Measurements from ENCODE around the gene C8G. TPM values are rescaled to one million over a fixed set of nuclear protein-coding genes. Genes with fewer than 3 reads are reported as not detected.

The C8G gene
- total and polyA plus RNA-seq, 2 of the 4 experiments (the other 2 are of a cell fraction) = 0.80 TPM; not detected in 1

DNA sequence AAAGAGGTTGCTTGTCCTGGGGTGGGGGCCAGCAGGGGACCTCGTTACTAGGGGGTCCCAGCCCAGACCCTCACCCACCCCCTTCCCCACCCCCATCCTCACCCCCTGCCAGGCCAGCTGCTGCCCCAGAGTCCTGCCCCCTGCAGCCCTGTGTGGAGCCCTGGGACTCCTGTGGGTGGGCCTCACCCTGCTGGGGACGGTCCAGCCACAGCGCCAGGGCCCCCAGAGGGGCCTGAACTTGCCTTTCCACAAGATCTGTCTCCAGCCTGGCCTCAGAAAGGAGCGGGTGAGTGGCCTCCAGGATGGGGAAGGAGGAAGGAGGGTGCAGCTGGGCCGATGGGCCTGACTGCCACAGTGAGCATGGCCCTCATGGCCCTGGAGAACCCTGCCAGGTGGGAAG lies 24.7 kb downstream of the C8G start:
- Histone ChIP-seq H3K9me1 (ENCODE audit: insufficient read depth, low read length) (no peaks in the 10 kb centered on the region), H3K27me3 (ENCODE audit: control insufficient read depth, insufficient read depth, low read length) (peaks cover 19% of the 10 kb centered on the region), H4K20me1 (ENCODE audit: insufficient read depth, low read length) (no peaks in the 10 kb centered on the region), H3K36me3 (ENCODE audit: control insufficient read depth, insufficient read depth, low read length) (no peaks in the 10 kb centered on the region), H3K27ac (ENCODE audit: insufficient read depth, low read length) (no peak overlapping the region), H4K8ac (ENCODE audit: low read depth in 2 of 2, low read length in 2 of 2) (no peak overlapping the region), H4K91ac (ENCODE audit: insufficient read depth, low read depth, low read length) (no peak overlapping the region), H3K4ac (ENCODE audit: low read depth, low read length) (no peak overlapping the region), H2BK5ac (ENCODE audit: low read depth, low read length, poor library complexity, severe bottlenecking) (no peak overlapping the region), H2BK120ac (ENCODE audit: low read depth, low read length) (no peak overlapping the region), H2AK5ac (ENCODE audit: low read depth, low read length) (no peak overlapping the region), H3K79me1 (ENCODE audit: low read depth in 1 of 2, low read length in 2 of 2) (no peaks in the 10 kb centered on the region), H2AFZ (replicated peaks; ENCODE audit: low read length, poor library complexity) (no peak overlapping the region), H3K4me1 (ENCODE audit: control insufficient read depth, insufficient read depth, low read length) (no peaks in the 10 kb centered on the region), H3K23ac (ENCODE audit: low read depth, low read length) (no peak overlapping the region), H3K56ac (ENCODE audit: extremely low read depth, insufficient read depth, low read length) (no peak overlapping the region), H3K9ac (ENCODE audit: low read depth, low read length) (no peak overlapping the region), H3K18ac (ENCODE audit: low read depth, low read length) (no peak overlapping the region), H4K5ac (ENCODE audit: low read depth, low read length) (no peak overlapping the region), H2BK15ac (ENCODE audit: low read depth, low read length) (no peak overlapping the region), H2BK20ac (ENCODE audit: low read depth, low read length) (no peak overlapping the region), H3K4me2 (ENCODE audit: low read depth, low read length) (no peak overlapping the region), H3K4me3 (ENCODE audit: insufficient read depth, low read depth, low read length) (no peak overlapping the region), H3K9me3 (ENCODE audit: control insufficient read depth, insufficient read depth, low read length) (no peaks in the 10 kb centered on the region), H3K14ac (replicated peaks; ENCODE audit: low read depth, low read length) (no peak overlapping the region), H2AK9ac (replicated peaks; ENCODE audit: low read depth, low read length, poor library complexity) (no peak overlapping the region)
- dilution Hi-C loops (cut with HindIII; ENCODE audit: low sequenced_read_pairs, unreplicated experiment) (no loop called here), intact Hi-C loops (cut with micrococcal nuclease) (no loop called here), in situ Hi-C loops (cut with MboI; ENCODE audit: low sequenced_read_pairs) (no loop called here)
- ChIA-PET CTCF (no interaction called here), POLR2A (ENCODE audit: unreplicated experiment) (no interaction called here)
- ATAC-seq (ENCODE audit: low read depth) = no peak
- DNase-seq = no peak
- no TSS peak for BruUV-seq (replicated peaks)
- 75% methylated on average over 2 of the region's 5 CpGs; no CpG with 5 or more reads in 1 of the 2 experiments for WGBS, 2 experiments (ENCODE audit: extremely low coverage in 2 of 2, insufficient read length in 1 of 2)
- TF ChIP-seq, protein P1, sequence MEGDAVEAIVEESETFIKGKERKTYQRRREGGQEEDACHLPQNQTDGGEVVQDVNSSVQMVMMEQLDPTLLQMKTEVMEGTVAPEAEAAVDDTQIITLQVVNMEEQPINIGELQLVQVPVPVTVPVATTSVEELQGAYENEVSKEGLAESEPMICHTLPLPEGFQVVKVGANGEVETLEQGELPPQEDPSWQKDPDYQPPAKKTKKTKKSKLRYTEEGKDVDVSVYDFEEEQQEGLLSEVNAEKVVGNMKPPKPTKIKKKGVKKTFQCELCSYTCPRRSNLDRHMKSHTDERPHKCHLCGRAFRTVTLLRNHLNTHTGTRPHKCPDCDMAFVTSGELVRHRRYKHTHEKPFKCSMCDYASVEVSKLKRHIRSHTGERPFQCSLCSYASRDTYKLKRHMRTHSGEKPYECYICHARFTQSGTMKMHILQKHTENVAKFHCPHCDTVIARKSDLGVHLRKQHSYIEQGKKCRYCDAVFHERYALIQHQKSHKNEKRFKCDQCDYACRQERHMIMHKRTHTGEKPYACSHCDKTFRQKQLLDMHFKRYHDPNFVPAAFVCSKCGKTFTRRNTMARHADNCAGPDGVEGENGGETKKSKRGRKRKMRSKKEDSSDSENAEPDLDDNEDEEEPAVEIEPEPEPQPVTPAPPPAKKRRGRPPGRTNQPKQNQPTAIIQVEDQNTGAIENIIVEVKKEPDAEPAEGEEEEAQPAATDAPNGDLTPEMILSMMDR (conservative IDR thresholded peaks at IDR 0.05; ENCODE audit: low read depth, low read length) = no peak
- no peak for TF ChIP-seq CEBPB (IDR thresholded peaks at IDR 0.05; ENCODE audit: low read depth, low read length)
- TF ChIP-seq POLR2A (IDR thresholded peaks at IDR 0.05; ENCODE audit: low read depth, low read length) = no peak
- TF ChIP-seq MXI1 (IDR thresholded peaks at IDR 0.05; ENCODE audit: borderline replicate concordance, low read depth, low read length) = no peak
- TF ChIP-seq, protein P2, sequence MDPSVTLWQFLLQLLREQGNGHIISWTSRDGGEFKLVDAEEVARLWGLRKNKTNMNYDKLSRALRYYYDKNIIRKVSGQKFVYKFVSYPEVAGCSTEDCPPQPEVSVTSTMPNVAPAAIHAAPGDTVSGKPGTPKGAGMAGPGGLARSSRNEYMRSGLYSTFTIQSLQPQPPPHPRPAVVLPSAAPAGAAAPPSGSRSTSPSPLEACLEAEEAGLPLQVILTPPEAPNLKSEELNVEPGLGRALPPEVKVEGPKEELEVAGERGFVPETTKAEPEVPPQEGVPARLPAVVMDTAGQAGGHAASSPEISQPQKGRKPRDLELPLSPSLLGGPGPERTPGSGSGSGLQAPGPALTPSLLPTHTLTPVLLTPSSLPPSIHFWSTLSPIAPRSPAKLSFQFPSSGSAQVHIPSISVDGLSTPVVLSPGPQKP (IDR thresholded peaks at IDR 0.05; ENCODE audit: borderline replicate concordance, low read depth, low read length) = no peak
- no peak for TF ChIP-seq MAFK (IDR thresholded peaks at IDR 0.05; ENCODE audit: low read depth, low read length)
- TF ChIP-seq CHD1 (IDR thresholded peaks at IDR 0.05; ENCODE audit: low read depth, low read length) = no peak
- TF ChIP-seq RCOR1 (IDR thresholded peaks at IDR 0.05; ENCODE audit: insufficient replicate concordance, low read length) = no peak
- TF ChIP-seq BHLHE40 (IDR thresholded peaks at IDR 0.05; ENCODE audit: low read depth, low read length) = no peak
- TF ChIP-seq MAZ (IDR thresholded peaks at IDR 0.05; ENCODE audit: borderline replicate concordance, low read depth, low read length) = no peak
- TF ChIP-seq SMC3 (IDR thresholded peaks at IDR 0.05; ENCODE audit: low read depth, low read length) = no peak
- no peak for TF ChIP-seq RAD21 (IDR thresholded peaks at IDR 0.05; ENCODE audit: low read length)
- no peak for TF ChIP-seq FOS (IDR thresholded peaks at IDR 0.05; ENCODE audit: low read depth, low read length)
- TF ChIP-seq NFE2L2 (IDR thresholded peaks at IDR 0.05; ENCODE audit: low read depth, low read length) = no peak
- no peak for TF ChIP-seq RFX5 (IDR thresholded peaks at IDR 0.05; ENCODE audit: low read depth, low read length)

Measured in IMR-90 (cell line).